ENCODE results near the gene NT5C2.

DNA sequence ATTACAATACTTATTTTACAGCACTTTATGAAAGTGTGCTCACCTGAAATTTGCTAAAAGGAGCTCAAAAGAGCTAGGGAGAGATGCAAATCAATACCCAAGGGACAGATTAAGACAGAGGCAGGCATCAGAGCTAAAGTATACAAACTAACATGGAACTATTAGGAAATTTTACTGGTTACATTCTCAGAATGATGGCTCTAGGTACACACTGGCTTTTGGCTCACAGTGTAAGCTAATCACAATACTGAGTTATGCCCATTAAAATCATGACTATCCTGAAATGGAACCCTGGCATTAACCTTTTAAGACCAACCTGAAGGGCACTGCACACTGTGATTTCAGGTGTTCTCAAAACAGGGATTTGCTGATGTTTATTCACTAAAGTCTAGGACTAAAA, 98.1 kb downstream of the NT5C2 start:
- TF ChIP-seq, protein P1, sequence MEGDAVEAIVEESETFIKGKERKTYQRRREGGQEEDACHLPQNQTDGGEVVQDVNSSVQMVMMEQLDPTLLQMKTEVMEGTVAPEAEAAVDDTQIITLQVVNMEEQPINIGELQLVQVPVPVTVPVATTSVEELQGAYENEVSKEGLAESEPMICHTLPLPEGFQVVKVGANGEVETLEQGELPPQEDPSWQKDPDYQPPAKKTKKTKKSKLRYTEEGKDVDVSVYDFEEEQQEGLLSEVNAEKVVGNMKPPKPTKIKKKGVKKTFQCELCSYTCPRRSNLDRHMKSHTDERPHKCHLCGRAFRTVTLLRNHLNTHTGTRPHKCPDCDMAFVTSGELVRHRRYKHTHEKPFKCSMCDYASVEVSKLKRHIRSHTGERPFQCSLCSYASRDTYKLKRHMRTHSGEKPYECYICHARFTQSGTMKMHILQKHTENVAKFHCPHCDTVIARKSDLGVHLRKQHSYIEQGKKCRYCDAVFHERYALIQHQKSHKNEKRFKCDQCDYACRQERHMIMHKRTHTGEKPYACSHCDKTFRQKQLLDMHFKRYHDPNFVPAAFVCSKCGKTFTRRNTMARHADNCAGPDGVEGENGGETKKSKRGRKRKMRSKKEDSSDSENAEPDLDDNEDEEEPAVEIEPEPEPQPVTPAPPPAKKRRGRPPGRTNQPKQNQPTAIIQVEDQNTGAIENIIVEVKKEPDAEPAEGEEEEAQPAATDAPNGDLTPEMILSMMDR (IDR thresholded peaks at IDR 0.05 in 8 of 11, conservative IDR thresholded peaks at IDR 0.05 in 3 of 11): no peak
- TF ChIP-seq POLR2A (IDR thresholded peaks at IDR 0.05): no peak
